Measurements from ENCODE around the gene KIN.
"Not testable (repeated sequence)": the region's sequence is repeated elsewhere in the genome, so short reads cannot be mapped to it uniquely, and the experiment has no call there.

The KIN gene

GRCh38 chr10:7717767-7718166 is 70.0 kb downstream of the KIN start:
- H3K9me3 ChIP-seq (ENCODE audit: control insufficient read depth, insufficient read depth, low read length), result no peaks in the 10 kb centered on the region
- H3K4me1 ChIP-seq (ENCODE audit: control insufficient read depth, insufficient read depth, low read length), result no peaks in the 10 kb centered on the region
- H3K36me3 ChIP-seq (ENCODE audit: control insufficient read depth, insufficient read depth, low read length), result no peaks in the 10 kb centered on the region
- H3K4me3 ChIP-seq (ENCODE audit: low read depth, low read length), result no peak overlapping the region
- no peaks in the 10 kb centered on the region for H3K27me3 ChIP-seq (ENCODE audit: control insufficient read depth, insufficient read depth, low read length)
- H3K9ac ChIP-seq (ENCODE audit: low read depth, low read length), result no peak overlapping the region

GRCh38 chr10:7715515-7715914 is 72.3 kb downstream of the KIN start:
- Histone ChIP-seq H3K9ac (ENCODE audit: low read depth, low read length) (no peak overlapping the region), H3K9me3 (ENCODE audit: control insufficient read depth, insufficient read depth, low read length) (no peaks in the 10 kb centered on the region), H3K36me3 (ENCODE audit: control insufficient read depth, insufficient read depth, low read length) (no peaks in the 10 kb centered on the region), H3K4me1 (ENCODE audit: control insufficient read depth, insufficient read depth, low read length) (no peaks in the 10 kb centered on the region), H3K4me3 (ENCODE audit: low read depth, low read length) (no peak overlapping the region), H3K27me3 (ENCODE audit: control insufficient read depth, insufficient read depth, low read length) (no peaks in the 10 kb centered on the region)

GRCh38 chr10:7711075-7711474 is 76.7 kb downstream of the KIN start:
- H3K4me3 ChIP-seq (ENCODE audit: low read depth, low read length); H3K27me3 ChIP-seq (ENCODE audit: control insufficient read depth, insufficient read depth, low read length); H3K4me1 ChIP-seq (ENCODE audit: control insufficient read depth, insufficient read depth, low read length); H3K9me3 ChIP-seq (ENCODE audit: control insufficient read depth, insufficient read depth, low read length); H3K36me3 ChIP-seq (ENCODE audit: control insufficient read depth, insufficient read depth, low read length); H3K9ac ChIP-seq (ENCODE audit: low read depth, low read length): not testable (repeated sequence)

- Histone ChIP-seq H3K27me3 (ENCODE audit: control insufficient read depth, insufficient read depth, low read length) (no peaks in the 10 kb centered on the region), H3K4me1 (ENCODE audit: control insufficient read depth, insufficient read depth, low read length) (no peaks in the 10 kb centered on the region), H3K36me3 (ENCODE audit: control insufficient read depth, insufficient read depth, low read length) (no peaks in the 10 kb centered on the region), H3K4me3 (ENCODE audit: low read depth, low read length) (no peak overlapping the region), H3K9ac (ENCODE audit: low read depth, low read length) (no peak overlapping the region), H3K9me3 (ENCODE audit: control insufficient read depth, insufficient read depth, low read length) (no peaks in the 10 kb centered on the region)
These were observed 77.3 kb downstream of the KIN start for GRCh38 chr10:7710446-7710845.

GRCh38 chr10:7708832-7709231 is 79.0 kb downstream of the KIN start:
- H3K4me3 ChIP-seq (ENCODE audit: low read depth, low read length), result no peak overlapping the region
- H3K36me3 ChIP-seq (ENCODE audit: control insufficient read depth, insufficient read depth, low read length), result no peaks in the 10 kb centered on the region
- no peaks in the 10 kb centered on the region for H3K4me1 ChIP-seq (ENCODE audit: control insufficient read depth, insufficient read depth, low read length)
- H3K27me3 ChIP-seq (ENCODE audit: control insufficient read depth, insufficient read depth, low read length), result no peaks in the 10 kb centered on the region
- no peak overlapping the region for H3K9ac ChIP-seq (ENCODE audit: low read depth, low read length)
- H3K9me3 ChIP-seq (ENCODE audit: control insufficient read depth, insufficient read depth, low read length), result no peaks in the 10 kb centered on the region

GRCh38 chr10:7707858-7708622 is 79.8 kb downstream of the KIN start:
- H3K9ac ChIP-seq (ENCODE audit: low read depth, low read length), result no peak overlapping the region
- no peaks in the 10 kb centered on the region for H3K27me3 ChIP-seq (ENCODE audit: control insufficient read depth, insufficient read depth, low read length)
- H3K4me3 ChIP-seq (ENCODE audit: low read depth, low read length), result no peak overlapping the region
- H3K4me1 ChIP-seq (ENCODE audit: control insufficient read depth, insufficient read depth, low read length), result no peaks in the 10 kb centered on the region
- H3K36me3 ChIP-seq (ENCODE audit: control insufficient read depth, insufficient read depth, low read length), result no peaks in the 10 kb centered on the region
- H3K9me3 ChIP-seq (ENCODE audit: control insufficient read depth, insufficient read depth, low read length), result no peaks in the 10 kb centered on the region

GRCh38 chr10:7707102-7707501 is 80.7 kb downstream of the KIN start:
- Histone ChIP-seq H3K4me1 (ENCODE audit: control insufficient read depth, insufficient read depth, low read length) (no peaks in the 10 kb centered on the region), H3K9me3 (ENCODE audit: control insufficient read depth, insufficient read depth, low read length) (no peaks in the 10 kb centered on the region), H3K36me3 (ENCODE audit: control insufficient read depth, insufficient read depth, low read length) (no peaks in the 10 kb centered on the region), H3K4me3 (ENCODE audit: low read depth, low read length) (no peak overlapping the region), H3K27me3 (ENCODE audit: control insufficient read depth, insufficient read depth, low read length) (no peaks in the 10 kb centered on the region), H3K9ac (ENCODE audit: low read depth, low read length) (no peak overlapping the region)

GRCh38 chr10:7706534-7707073 is 81.2 kb downstream of the KIN start:
- no peaks in the 10 kb centered on the region for H3K9me3 ChIP-seq (ENCODE audit: control insufficient read depth, insufficient read depth, low read length)
- H3K27me3 ChIP-seq (ENCODE audit: control insufficient read depth, insufficient read depth, low read length), result no peaks in the 10 kb centered on the region
- H3K9ac ChIP-seq (ENCODE audit: low read depth, low read length), result no peak overlapping the region
- H3K4me1 ChIP-seq (ENCODE audit: control insufficient read depth, insufficient read depth, low read length), result no peaks in the 10 kb centered on the region
- no peak overlapping the region for H3K4me3 ChIP-seq (ENCODE audit: low read depth, low read length)
- H3K36me3 ChIP-seq (ENCODE audit: control insufficient read depth, insufficient read depth, low read length), result no peaks in the 10 kb centered on the region

GRCh38 chr10:7705341-7705740 is 82.5 kb downstream of the KIN start:
- H3K4me1 ChIP-seq (ENCODE audit: control insufficient read depth, insufficient read depth, low read length), result no peaks in the 10 kb centered on the region
- H3K36me3 ChIP-seq (ENCODE audit: control insufficient read depth, insufficient read depth, low read length), result no peaks in the 10 kb centered on the region
- H3K9me3 ChIP-seq (ENCODE audit: control insufficient read depth, insufficient read depth, low read length), result no peaks in the 10 kb centered on the region
- no peak overlapping the region for H3K4me3 ChIP-seq (ENCODE audit: low read depth, low read length)
- H3K27me3 ChIP-seq (ENCODE audit: control insufficient read depth, insufficient read depth, low read length), result no peaks in the 10 kb centered on the region
- H3K9ac ChIP-seq (ENCODE audit: low read depth, low read length), result no peak overlapping the region

GRCh38 chr10:7704071-7705016 is 83.4 kb downstream of the KIN start:
- no peaks in the 10 kb centered on the region for H3K27me3 ChIP-seq (ENCODE audit: control insufficient read depth, insufficient read depth, low read length)
- no peaks in the 10 kb centered on the region for H3K36me3 ChIP-seq (ENCODE audit: control insufficient read depth, insufficient read depth, low read length)
- H3K9me3 ChIP-seq (ENCODE audit: control insufficient read depth, insufficient read depth, low read length), result no peaks in the 10 kb centered on the region
- no peak overlapping the region for H3K4me3 ChIP-seq (ENCODE audit: low read depth, low read length)
- H3K9ac ChIP-seq (ENCODE audit: low read depth, low read length), result no peak overlapping the region
- H3K4me1 ChIP-seq (ENCODE audit: control insufficient read depth, insufficient read depth, low read length), result no peaks in the 10 kb centered on the region

GRCh38 chr10:7703140-7703539 is 84.7 kb downstream of the KIN start, which contains the start of gene ITIH2:
ITIH2 (plus strand) TSS chr10:7703316; CDS start chr10:7703435, 119 bp downstream.
- Histone ChIP-seq H3K4me1 (ENCODE audit: control insufficient read depth, insufficient read depth, low read length) (no peaks in the 10 kb centered on the region), H3K9ac (ENCODE audit: low read depth, low read length) (no peak within 1 kb of the TSS), H3K36me3 (ENCODE audit: control insufficient read depth, insufficient read depth, low read length) (no peaks in the 10 kb centered on the region)

More at GRCh38 chr10:7703140-7703539, 84.7 kb downstream of the KIN start, which contains the start of gene ITIH2:
- Histone ChIP-seq H3K4me3 (ENCODE audit: low read depth, low read length) (no peak within 1 kb of the TSS), H3K9me3 (ENCODE audit: control insufficient read depth, insufficient read depth, low read length) (no peaks in the 10 kb centered on the region), H3K27me3 (ENCODE audit: control insufficient read depth, insufficient read depth, low read length) (no peaks in the 10 kb centered on the region)

All from iPS-15b (cell line).